Posterior vena cava (tissue), 2 donors: Measurements from ENCODE around the gene RALGPS2. TPM values are rescaled to one million over a fixed set of nuclear protein-coding genes. Genes with fewer than 3 reads are reported as not detected.

Experiments
- DNase-seq: peaks from one replicate; pipeline ENCODE4 v3.0.0-alpha.2; 2020; ENCODE audit warnings: low spot score
- intact Hi-C, 2 donors: fragments of 100-400 bp; cut with DNase I; formaldehyde crosslinking; loops; one replicate each; pipeline versions ENCODE4 v1.14.1 to v1.14.2; 2022 to 2023
- total RNA-seq, 2 donors: library from RNA; stranded (reverse); fragmentation: NEBNext Ultra II Directional; extraction: Animal tissue kit (Norgen Biotek cat#: 25700); gene quantifications; one replicate each; pipeline ENCODE4 v1.2.1, GENCODE V29; 2021
- donor health status: DM: yes; HTN: yes; CAD: no.
- donor health status: DM: yes; HTN: yes; CAD: no.

RALGPS2 gene
- total RNA-seq, 2 donors from 2014 or later, result 7.4 to 7.9 TPM

DNA sequence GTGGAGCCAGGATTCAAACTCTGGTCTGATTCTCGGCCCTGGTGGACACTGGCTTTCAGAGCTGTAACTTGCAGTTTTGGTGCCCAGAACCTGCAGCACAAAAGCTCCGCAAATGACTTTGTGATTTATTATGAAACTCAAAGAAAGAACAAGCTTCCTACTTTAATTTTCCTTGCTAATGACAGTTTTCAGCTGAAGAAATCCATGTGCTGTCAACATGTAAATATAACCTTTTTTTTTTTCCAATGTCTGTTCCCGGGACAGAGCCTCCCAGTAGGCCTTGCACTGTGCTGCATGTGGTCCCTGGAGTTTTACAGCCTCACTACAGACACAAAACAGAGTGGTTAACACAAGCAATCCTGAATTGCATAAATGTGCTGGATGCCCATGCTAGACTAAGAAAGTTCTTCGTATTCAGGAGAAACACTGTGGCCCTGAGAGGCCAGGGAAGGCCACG is 208.1 kb downstream of the RALGPS2 start:
- intact Hi-C loops, result loop anchor here in 1 of 2 donors (5.0 kb wide), 1 partner anchor 66 kb away; no protein-coding TSS in a partner anchor
- no peak for DNase-seq

DNA sequence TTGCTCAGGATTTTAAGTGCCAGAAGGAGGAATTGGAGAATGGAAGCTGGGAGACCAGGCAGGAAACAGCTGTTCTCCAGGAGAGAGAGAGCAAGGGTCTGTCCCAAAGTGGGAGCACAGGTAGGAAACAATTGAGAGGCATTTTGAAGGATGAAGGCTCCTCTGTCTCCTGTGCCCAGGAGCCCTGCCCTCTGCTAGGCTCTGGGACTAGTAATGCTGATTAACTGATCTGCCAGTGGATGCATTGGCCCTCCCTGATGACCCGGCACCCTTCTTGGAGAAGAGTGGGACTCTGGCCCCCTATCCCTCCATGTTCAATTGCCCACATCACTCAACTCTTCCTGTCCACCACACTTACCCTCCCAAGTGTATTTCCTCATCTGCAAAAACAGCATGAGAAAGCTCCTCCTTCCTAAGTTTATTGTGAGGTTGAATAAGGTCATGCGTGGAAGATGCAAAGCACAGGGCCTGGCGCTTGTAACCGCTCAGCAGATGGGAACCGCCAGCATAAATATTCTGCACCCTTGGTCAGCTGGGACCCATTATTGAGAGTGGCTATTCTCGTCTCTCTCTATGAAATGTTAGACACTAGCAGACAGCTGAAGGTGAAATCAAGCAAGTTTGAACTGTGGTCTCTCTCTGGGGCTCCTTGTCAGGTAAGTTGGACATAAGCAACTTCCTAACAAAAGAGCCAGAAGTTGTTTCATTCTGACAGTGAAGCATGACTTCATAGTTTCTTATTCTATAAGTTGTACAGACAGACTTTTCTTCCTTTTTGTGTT is 208.9 kb downstream of the RALGPS2 start:
- intact Hi-C loops, result loop anchor here in 1 of 2 donors (5.0 kb wide), 1 partner anchor 67 kb away; no protein-coding TSS in a partner anchor

DNA sequence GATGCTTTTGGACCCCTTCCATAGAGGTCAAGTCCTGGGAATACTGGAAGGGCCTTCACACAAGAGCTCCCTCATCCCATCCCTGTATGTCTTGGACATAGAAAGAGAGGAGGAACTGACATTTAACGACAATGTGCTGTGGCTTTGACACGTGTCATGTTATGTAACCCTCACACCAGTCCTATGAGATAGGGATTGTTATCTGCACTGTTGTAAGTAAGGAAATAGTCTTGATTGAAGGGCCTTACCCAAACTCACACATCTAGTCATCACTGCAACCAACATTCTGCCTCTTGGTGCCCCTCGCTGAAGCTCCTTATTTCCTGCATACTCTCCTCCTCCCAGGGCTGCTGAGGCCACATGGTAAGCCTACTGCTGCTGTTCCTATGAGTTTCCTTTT is 209.5 kb downstream of the RALGPS2 start:
- intact Hi-C loops, result loop anchor here in 1 of 2 donors (5.0 kb wide), 1 partner anchor 67 kb away; no protein-coding TSS in a partner anchor
- no peak for DNase-seq

More for the DNA sequence above, 208.9 kb downstream of the RALGPS2 start:
- DNase-seq, result no peak

DNA sequence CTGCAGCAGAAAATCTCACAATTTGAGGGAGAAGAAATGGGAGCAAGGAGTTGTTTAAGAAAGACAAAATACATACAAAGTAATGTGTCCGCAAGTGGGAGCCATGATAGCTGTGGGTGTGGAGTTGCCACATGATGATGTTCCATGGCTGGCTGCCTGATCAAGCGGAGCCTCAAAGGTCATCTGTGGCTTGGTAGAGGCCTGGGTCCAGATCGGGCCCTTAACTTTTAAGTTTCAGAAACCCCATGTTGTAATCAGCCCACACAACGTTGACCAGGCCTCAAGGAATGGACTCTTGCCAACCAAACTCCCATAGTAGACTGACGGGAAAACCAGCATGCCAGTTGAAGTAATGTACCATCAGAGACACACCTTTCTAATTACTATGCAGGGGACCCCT is 210.6 kb downstream of the RALGPS2 start:
- intact Hi-C loops, result no loop called here

DNA sequence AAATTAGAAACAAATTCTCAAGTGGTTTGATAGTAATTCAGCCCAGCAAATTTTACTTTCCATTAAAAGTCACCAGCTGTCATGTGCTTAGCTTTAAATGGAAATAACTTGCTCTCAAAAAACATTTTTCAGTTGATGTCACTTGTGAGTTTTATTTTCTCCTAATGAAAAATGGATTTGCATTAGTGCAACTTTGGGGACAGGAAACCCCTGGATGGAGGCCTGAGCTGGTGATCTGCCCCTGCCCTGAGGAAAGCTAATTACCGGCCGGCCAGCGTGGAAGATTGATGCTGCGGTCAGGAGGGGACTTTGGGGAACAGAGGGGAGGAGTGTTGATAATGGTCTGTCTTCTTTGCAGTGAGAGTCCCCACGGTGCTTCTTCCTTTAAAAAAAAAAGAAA is 212.7 kb downstream of the RALGPS2 start:
- intact Hi-C loops, result no loop called here
- DNase-seq, result no peak

More for the DNA sequence above, 210.6 kb downstream of the RALGPS2 start:
- DNase-seq, result no peak

DNA sequence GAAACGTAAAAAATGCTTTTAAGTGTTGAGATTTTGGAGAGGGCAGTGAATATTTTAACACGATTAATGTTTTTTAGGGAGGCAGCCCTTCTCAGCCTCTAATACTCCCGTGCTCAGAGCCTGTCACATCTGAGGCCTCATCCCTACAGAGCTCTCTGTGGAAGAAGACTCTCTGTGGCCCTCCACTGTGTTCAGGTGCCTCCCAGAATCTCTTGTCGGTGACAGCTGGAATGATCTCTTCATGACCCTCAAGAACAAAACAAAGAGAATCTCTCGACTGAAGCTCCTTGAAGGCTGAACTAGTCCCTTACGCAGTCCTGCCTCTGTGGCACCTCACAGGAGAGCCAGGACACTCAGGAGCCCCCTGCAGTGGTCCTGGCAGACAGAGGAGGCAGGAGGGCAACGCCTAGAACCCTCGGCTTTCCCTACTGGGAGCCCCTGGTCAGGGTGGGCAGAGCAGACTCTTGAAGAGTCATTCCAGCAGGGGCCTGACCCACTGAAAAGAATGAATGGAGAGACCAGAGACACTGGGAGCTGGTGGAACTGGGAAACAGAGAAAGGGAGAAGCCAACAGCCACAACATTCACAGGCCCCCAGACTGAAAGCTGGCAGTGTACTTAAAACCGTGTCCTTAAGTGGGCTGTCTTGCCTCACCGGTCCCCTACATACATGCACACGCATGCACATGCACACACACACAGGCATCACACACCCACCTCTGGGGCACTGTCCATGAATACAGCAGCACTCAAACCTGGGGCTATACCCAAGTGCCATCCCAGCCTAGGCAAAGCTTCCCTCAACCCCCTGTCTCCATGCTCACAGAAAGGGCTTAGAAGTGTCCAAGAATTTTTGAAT is 213.3 kb downstream of the RALGPS2 start:
- intact Hi-C loops, result no loop called here

DNA sequence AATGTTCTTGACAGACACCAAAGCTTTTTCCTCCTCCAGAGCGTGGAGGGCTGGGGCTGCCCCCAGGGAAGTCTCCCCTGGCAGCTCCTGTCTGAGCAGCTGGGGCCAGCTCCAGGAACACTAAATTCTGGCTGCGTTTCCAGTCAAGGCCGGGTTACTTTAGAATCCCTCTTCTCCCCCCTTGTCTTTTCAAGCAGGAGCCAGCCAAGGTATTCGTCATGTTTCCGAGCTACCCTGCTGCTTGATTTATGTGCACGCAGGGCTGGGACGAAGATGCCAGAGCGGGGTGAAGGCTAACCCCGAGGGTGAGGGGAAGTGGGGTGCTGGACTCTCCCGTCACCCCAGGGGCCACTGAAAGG is 213.9 kb downstream of the RALGPS2 start:
- intact Hi-C loops, result no loop called here
- peak; percentile 94 for DNase-seq

More for the DNA sequence above, 213.3 kb downstream of the RALGPS2 start:
- no peak for DNase-seq

DNA sequence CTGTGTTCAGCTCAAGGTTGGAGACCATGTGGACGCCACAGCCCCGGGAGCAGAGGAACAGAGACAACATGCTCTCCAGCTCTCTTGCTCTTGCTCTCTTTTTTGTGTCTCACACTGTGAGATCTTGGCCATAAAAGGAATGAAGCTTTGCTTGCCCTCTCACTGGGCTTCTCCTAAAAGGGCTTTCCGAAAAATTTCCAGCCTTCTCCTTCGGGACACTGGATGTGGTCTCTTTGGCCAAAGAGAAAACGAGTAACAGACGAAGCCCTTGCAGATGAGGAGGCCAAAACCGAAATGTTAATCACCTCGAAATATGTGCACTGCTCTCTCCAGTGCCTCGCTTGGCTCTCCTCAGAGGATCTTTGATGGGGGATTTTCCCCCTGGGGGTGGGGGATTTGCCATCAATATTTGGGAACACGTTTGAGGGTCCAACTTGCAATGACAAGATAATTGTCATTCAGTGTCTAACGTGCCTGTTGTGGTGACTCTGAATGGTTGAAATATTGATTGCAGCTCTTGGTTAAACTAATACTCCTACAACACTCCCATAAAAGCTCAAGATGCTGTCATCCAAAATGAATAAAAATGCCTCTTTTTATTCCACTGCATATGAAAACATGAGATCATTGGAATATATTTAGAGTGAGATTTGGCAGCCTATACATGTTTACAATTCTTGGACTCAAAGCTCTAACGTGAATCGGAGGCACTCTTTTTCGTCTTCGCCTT is 214.5 kb downstream of the RALGPS2 start:
- DNase-seq, result no peak
- intact Hi-C loops, result no loop called here

DNA sequence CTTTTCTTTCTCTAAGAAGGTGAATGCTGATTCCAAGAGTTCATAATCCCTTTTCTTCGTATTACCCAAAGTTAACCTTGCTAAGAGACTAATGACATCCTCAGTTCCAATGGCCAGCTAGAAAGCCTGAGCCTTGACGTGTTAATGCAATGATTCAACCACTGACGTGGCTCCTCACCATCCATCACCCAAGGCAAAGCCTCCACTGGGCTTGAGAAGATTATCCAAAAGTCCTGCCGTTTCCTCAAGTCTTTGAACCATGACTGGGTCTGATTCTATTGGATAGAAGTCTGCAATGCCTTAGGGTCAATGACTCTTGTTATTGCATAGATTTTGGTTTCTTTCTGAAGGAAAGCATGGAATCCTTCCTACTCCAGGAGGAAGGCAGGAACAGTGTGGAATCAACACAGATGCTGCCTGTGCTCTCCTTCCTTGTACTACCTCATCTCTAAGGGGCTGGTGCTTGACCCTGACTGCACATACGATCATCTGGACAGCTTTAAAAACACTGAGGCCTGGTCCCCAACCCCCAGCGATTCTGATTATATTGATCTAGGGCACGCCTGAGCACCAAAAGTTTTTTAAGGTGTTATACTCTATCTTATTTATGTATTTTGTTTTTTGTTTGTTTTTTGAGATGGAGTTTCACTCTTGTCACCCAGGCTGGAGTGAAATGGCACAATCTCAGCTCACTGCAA is 215.2 kb downstream of the RALGPS2 start:
- intact Hi-C loops, result no loop called here
- no peak for DNase-seq

DNA sequence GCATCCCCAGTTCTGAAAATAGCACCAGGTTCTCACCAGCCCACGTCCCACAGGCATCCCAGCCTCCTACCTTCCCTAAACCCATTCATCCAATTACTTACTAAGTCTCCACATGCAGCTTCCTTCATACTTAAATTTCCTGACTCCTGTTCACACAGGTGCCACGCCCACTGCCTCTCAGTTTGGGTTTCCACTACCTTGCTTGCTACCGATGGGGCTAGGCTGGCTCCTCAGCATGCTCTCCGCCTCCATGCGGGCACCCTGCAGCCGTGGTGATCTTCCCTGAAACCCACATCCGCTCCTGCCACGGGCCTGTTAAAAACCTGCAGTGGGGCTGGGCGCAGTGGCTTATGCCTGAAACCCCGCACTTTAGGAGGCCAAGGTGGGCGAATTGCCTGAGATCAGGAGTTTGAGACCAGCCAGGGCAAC is 216.2 kb downstream of the RALGPS2 start:
- DNase-seq, result no peak

DNA sequence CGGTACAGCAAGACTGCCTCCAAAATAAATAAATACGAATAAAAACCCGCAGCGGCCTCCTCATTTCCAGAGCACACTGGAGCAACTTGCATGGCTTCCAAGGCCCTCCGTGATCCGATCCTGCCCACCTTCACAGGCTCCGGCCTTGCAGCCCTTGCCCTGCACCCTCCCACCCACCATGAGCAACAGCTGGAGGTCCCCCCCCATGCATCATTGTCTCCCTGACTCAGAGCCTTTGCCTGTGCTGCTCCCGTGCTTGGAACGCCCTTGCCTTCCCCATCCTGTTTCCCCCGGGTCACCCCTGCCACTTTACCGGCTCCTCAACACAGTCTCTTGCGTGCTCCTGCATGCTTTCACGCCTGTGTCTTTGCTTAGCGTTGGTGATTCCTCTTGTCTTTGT is 216.8 kb downstream of the RALGPS2 start:
- DNase-seq, result peak; percentile 80

More for the DNA sequence above, 216.2 kb downstream of the RALGPS2 start:
- intact Hi-C loops, result no loop called here

DNA sequence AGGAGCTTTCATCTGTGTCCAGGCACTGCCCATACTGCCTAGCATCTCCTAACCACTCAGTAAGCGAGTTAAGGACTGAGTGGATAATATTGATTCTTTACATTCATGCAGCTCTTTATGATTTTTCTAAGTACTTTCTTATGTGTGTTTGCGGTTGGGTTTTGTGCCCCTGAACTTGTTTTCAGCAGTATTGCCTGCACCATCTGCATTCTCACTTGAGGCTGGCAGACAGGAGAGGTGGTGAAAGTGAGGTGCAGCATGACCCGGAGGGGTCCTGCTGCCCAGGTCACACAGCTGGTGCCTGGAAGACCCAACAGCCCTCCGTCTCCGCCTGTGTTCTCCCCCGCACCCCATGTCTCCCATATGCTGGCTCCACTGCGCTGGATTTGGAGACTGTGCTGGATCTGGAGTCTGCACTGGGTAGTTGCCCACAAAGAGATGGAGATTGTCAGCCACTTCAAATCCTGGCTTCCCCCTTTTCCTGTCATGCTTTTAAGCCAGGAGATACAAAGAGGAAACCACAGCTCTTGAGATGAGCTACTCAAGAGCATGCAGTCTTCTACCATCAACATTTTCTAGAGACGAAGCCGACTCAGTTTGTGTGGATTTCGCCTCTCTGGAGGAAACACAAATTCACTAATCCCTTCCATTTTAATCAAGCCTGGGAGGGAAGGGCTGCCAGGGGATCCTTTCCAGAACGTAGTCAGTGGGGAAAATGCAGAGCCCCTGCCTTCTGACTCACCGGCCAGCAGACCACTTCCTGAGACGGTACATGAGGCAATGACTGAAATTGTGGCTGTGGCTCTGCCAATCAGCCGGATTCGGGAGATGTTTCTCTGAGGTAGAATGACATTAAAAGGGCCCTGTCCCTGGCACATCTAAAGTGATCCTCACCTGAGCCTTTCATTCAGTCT is 217.5 kb downstream of the RALGPS2 start:
- intact Hi-C loops, result no loop called here
- peak; percentile 85 for DNase-seq

More for the DNA sequence above, 216.8 kb downstream of the RALGPS2 start:
- intact Hi-C loops, result no loop called here

DNA sequence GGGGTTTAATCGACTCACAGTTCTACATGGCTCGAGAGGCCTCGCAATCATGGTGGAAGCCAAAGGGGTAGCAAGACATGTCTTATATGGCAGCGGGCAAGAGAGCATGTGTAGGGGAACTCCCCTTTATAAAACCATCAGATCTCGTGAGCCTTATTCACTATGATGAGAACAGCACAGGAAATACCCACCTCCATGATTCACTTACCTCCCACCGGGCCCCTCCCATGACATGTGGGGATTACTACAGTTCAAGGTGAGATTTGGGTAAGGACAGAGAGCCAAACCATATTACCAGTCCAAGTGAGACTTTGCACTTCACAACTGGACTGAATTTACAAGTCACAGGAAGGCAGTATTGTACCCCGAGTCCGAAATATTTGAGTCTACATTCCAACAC is 219.7 kb downstream of the RALGPS2 start:
- intact Hi-C loops, result no loop called here
- no peak for DNase-seq

DNA sequence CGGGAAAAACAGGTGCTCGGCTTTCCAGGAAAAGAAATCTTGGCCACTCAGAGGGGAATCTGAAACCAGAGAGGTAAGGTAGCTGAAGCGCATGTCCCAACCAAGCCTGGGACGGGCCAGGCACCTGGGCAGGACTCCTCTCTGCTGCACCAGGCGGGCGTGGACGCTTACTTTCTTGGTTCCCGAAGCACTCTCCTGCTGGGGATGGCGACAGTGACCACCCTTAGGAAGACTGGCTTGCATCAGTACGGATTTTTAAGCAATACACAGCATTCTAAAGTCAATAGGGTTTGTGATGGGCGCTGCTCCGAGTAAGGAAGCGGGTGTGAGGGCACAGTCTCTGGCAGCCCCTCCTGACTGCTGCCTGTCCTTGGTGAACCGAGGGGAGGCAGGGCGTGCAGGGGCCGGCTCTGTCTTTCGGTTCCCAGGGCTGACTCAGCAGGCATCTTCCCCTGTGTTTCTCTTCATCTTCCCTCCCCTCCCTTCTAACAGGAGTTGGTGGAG is 220.8 kb downstream of the RALGPS2 start:
- DNase-seq, result no peak
- intact Hi-C loops, result no loop called here

DNA sequence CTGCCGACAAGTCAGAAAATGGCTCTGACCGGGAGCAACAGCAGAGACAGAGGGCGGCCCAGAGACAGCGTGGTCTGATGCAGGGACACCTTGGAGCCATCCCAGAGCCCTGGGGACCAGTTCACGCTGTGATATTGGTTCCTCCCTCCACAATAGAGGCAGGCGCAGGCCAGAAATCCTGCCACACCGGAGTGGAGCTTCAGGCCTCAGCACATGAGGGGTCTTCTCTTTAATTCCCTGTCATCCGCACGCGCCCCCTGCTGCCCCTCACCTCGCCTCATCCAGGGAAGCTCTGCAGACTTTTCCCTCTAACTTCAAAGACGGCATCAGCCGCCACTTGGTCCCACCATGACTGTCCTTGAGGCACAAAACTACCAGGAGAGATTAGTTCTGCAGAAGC is 221.4 kb downstream of the RALGPS2 start:
- no peak for DNase-seq
- intact Hi-C loops, result no loop called here

DNA sequence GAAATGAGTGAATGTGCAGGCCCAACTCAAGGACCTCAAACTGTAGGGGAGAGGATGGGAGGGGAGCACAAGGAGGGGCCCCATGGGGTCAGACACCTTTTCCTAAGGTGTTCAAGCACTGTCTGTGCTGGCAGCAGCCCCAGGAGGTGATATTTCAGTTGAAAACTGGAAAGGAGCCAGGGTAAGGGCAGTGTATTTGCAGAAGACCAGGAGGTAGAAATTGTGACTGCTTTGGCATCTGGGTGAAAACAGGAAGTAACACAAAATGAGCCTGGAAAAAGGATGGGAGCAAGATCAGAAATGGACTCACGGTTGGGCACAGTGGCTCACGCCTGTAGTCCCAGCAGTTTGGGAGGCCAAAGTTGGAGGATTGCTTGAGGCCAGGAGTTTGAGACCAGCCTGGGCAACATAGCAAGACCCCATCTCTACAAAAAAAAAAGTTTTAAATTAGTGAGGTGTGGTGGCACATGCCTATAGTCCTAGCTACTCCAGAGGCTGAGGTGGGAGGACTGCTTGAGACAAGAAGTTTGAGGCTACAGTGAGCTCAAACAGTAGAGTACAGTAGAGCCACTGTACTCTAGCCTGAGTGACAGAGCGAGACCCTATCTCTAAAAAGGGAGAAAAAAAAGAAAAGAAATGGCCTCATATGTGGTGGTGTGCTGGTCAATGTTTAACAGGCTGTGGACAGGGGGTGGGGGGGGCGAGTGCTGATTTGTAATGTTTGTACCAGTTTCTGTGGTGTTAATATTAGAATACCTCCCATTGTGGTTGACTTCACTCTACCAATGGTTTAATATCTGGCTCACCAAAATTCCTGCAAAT is 222.0 kb downstream of the RALGPS2 start:
- no peak for DNase-seq
- intact Hi-C loops, result no loop called here

DNA sequence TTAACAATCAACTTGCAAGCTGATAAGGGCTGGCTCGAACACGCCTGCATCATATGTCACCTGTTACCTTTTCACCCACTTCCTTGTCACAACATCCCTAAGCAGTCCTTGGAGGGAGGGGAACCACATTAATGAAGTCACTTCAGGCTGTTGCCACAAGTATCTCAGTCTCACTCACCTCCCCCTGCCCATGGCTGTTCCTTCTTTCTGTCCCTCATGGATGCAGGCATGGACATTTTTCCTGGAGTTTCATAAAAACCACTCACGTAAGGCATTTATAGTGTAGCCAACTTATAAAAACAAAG is 222.6 kb downstream of the RALGPS2 start:
- intact Hi-C loops, result no loop called here
- no peak for DNase-seq
